Measurements from ENCODE around the gene ATAT1. TPM values are rescaled to one million over a fixed set of nuclear protein-coding genes. Genes with fewer than 3 reads are reported as not detected.
A peak's percentile ranks its signal among the peaks of the same experiment; 100 is the strongest.

ATAT1 gene
- total and polyA plus RNA-seq, 12 donors, result 0.78 to 16.3 (median 8.3) TPM

GRCh38 chr6:30687659-30688431 is 61.2 kb downstream of the ATAT1 start:
- peak overlapping the region in 3 of 4 donors; percentile 51 to 87 (median 72) for H3K4me3 ChIP-seq
- no peaks in the 10 kb centered on the region for H3K27me3 ChIP-seq
- DNase-seq, result peak in 3 of 7 donors; percentile 21 to 47 (median 32)
- no peaks in the 10 kb centered on the region for H3K9me3 ChIP-seq (replicated peaks in 1 of 3)
- TF ChIP-seq CTCF (IDR thresholded peaks at IDR 0.05), result peak in 1 of 6 experiments; percentile 8
- no peak for TF ChIP-seq POLR2A (IDR thresholded peaks at IDR 0.05)
- WGBS, 4 donors, result 17 to 58% (median 23%) methylated on average over 7 to 22 of the region's 22 CpGs
- peaks cover 43 to 61% of the 10 kb centered on the region in 2 donors for H3K4me1 ChIP-seq (replicated peaks in 1 of 2)
- intact Hi-C loops (cut with DNase I), result loop anchor here (2.0 kb wide), 1 partner anchor 33 kb away; the partner anchor contains the start of gene TUBB (in 2 of the 2)
- H3K27ac ChIP-seq, result peak overlapping the region; percentile 94 to 98 (median 95)
- no peaks in the 10 kb centered on the region for H3K36me3 ChIP-seq (replicated peaks in 1 of 2)

- whole genome bisulfite sequencing, 4 donors, result 82 to 96% (median 95%) methylated on average over 7 to 9 of the region's 9 CpGs
These were observed 61.9 kb downstream of the ATAT1 start for GRCh38 chr6:30688569-30688968.

GRCh38 chr6:30689022-30689865 is 62.6 kb downstream of the ATAT1 start:
- no peak overlapping the region for H3K4me3 ChIP-seq

More at GRCh38 chr6:30688569-30688968, 61.9 kb downstream of the ATAT1 start:
- Histone ChIP-seq H3K9me3 (replicated peaks in 1 of 3) (no peaks in the 10 kb centered on the region), H3K27ac (peak overlapping the region in 2 of 5 donors; percentile 95 to 97), H3K4me3 (no peak overlapping the region), H3K4me1 (replicated peaks in 1 of 2) (peaks cover 37 to 54% of the 10 kb centered on the region in 2 donors), H3K27me3 (no peaks in the 10 kb centered on the region), H3K36me3 (replicated peaks in 1 of 2) (no peaks in the 10 kb centered on the region)
- no peak for DNase-seq
- TF ChIP-seq POLR2A (IDR thresholded peaks at IDR 0.05) (no peak), CTCF (IDR thresholded peaks at IDR 0.05) (no peak)
- intact Hi-C loops (cut with DNase I), result no loop called here

More at GRCh38 chr6:30689022-30689865, 62.6 kb downstream of the ATAT1 start:
- H3K4me1 ChIP-seq (replicated peaks in 1 of 2), result peaks cover 31 to 47% of the 10 kb centered on the region in 2 donors
- TF ChIP-seq CTCF (IDR thresholded peaks at IDR 0.05), result no peak
- no peak for TF ChIP-seq POLR2A (IDR thresholded peaks at IDR 0.05)
- no peaks in the 10 kb centered on the region for H3K9me3 ChIP-seq (replicated peaks in 1 of 3)
- H3K36me3 ChIP-seq (replicated peaks in 1 of 2), result no peaks in the 10 kb centered on the region
- H3K27ac ChIP-seq, result peak overlapping the region in 3 of 5 donors; percentile 79 to 84 (median 80)
- intact Hi-C loops (cut with DNase I), result no loop called here
- WGBS, 4 donors, result 88 to 93% (median 91%) methylated on average over 10 to 11 of the region's 11 CpGs
- no peaks in the 10 kb centered on the region for H3K27me3 ChIP-seq
- no peak for DNase-seq

Measured in adrenal gland (tissue), 12 donors.